ENCODE measurements around the gene VGLL4.
A peak's percentile ranks its signal among the peaks of the same experiment; 100 is the strongest.

VGLL4 gene

DNA sequence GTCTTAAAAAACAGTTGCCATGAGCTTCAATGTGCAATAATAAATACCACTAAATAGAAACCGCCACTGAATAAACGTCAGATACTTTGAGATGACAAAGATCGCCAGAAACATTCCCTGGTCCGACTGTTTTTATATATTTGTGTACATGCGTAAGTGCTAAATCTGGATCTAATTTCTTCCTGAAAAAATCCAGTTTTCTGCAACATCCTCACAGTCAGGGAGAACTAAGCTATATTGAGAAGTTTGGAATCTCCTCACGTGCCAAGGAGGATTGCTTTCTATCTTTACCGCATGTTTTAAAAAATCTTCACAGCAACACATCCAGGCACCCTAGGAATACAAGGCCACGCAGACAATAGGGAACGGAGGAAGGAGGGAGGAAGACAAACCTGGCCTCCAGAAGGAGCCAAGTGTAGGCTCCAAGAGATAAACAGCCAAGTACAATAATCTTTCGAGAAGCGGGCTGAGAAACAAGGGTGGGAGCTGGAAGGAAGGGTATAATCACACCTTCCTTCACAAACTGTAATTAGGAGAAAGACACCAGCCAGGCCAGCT lies 5.7 kb downstream of the VGLL4 start:
- H3K9me3 ChIP-seq (ENCODE audit: control insufficient read depth in 1 of 2, low read length in 2 of 2): no peaks in the 10 kb centered on the region
- peak overlapping the region; percentile 91 for H3K27ac ChIP-seq (ENCODE audit: low read length)
- peak overlapping the region; percentile 44 to 45 for H3K4me3 ChIP-seq (ENCODE audit: low read depth in 1 of 2, low read length in 2 of 2)
- peaks cover 0 to 21% of the 10 kb centered on the region in 2 donors for H3K36me3 ChIP-seq (ENCODE audit: control insufficient read depth in 1 of 2, insufficient read depth in 2 of 2, low read length in 2 of 2)
- H3K4me1 ChIP-seq (ENCODE audit: control insufficient read depth in 1 of 2, insufficient read depth in 2 of 2, low read length in 2 of 2): peaks cover 39 to 72% of the 10 kb centered on the region in 2 donors
- no peaks in the 10 kb centered on the region for H3K27me3 ChIP-seq (ENCODE audit: low read depth, low read length)

- no peak overlapping the region for H3K4me3 ChIP-seq (ENCODE audit: low read depth in 1 of 2, low read length in 2 of 2)
- no peak overlapping the region for H3K27ac ChIP-seq (ENCODE audit: low read length)
- no peaks in the 10 kb centered on the region for H3K9me3 ChIP-seq (ENCODE audit: control insufficient read depth in 1 of 2, low read length in 2 of 2)
- no peaks in the 10 kb centered on the region for H3K27me3 ChIP-seq (ENCODE audit: low read depth, low read length)
- peaks cover 45 to 85% of the 10 kb centered on the region in 2 donors for H3K4me1 ChIP-seq (ENCODE audit: control insufficient read depth in 1 of 2, insufficient read depth in 2 of 2, low read length in 2 of 2)
- H3K36me3 ChIP-seq (ENCODE audit: control insufficient read depth in 1 of 2, insufficient read depth in 2 of 2, low read length in 2 of 2): peaks cover 0 to 8% of the 10 kb centered on the region in 2 donors
These were observed 7.3 kb downstream of the VGLL4 start for GRCh38 chr3:11636394-11636770.

GRCh38 chr3:11635680-11636393 lies 7.9 kb downstream of the VGLL4 start:
- Histone ChIP-seq H3K9me3 (ENCODE audit: control insufficient read depth in 1 of 2, low read length in 2 of 2) (no peaks in the 10 kb centered on the region), H3K4me3 (ENCODE audit: low read depth in 1 of 2, low read length in 2 of 2) (no peak overlapping the region), H3K36me3 (ENCODE audit: control insufficient read depth in 1 of 2, insufficient read depth in 2 of 2, low read length in 2 of 2) (peaks cover 0 to 6% of the 10 kb centered on the region in 2 donors), H3K27me3 (ENCODE audit: low read depth, low read length) (no peaks in the 10 kb centered on the region), H3K27ac (ENCODE audit: low read length) (peak overlapping the region; percentile 5), H3K4me1 (ENCODE audit: control insufficient read depth in 1 of 2, insufficient read depth in 2 of 2, low read length in 2 of 2) (peaks cover 45 to 89% of the 10 kb centered on the region in 2 donors)

DNA sequence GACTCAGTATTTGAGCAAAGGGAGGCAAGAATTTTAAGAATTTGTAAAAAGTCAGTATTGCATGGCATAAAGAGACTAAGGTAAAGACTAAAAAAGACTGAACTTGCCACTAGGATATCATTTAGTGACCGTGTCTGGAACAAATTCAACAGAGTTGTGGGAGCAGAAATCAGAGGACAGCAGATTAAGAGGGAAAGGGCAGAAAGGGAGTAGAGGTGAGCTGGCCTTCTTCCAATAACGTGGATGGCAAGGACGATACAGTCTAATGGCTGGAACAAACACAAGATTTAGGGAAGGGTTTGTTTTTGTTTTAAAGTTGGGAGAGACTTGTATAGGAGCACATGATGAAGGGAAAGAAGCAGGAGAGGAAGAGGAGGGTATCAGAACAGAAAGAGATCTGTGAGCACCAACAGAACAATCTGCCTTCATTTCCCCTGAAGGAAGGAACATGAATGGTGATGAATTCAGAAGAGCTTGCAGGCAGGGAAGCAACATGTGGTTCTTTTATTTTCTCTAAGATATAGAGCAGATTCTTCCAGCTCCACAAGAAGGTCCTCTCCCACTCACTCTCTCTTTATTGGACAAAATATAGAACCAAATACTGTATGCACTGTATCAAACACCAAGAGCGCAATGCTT lies 8.6 kb downstream of the VGLL4 start:
- Histone ChIP-seq H3K36me3 (ENCODE audit: control insufficient read depth in 1 of 2, insufficient read depth in 2 of 2, low read length in 2 of 2) (peaks cover 0 to 6% of the 10 kb centered on the region in 2 donors), H3K4me3 (ENCODE audit: low read depth in 1 of 2, low read length in 2 of 2) (no peak overlapping the region), H3K27ac (ENCODE audit: low read length) (peak overlapping the region; percentile 5), H3K9me3 (ENCODE audit: control insufficient read depth in 1 of 2, low read length in 2 of 2) (no peaks in the 10 kb centered on the region), H3K4me1 (ENCODE audit: control insufficient read depth in 1 of 2, insufficient read depth in 2 of 2, low read length in 2 of 2) (peaks cover 39 to 89% of the 10 kb centered on the region in 2 donors), H3K27me3 (ENCODE audit: low read depth, low read length) (no peaks in the 10 kb centered on the region)

- Histone ChIP-seq H3K4me1 (ENCODE audit: control insufficient read depth in 1 of 2, insufficient read depth in 2 of 2, low read length in 2 of 2) (peaks cover 36 to 87% of the 10 kb centered on the region in 2 donors), H3K36me3 (ENCODE audit: control insufficient read depth in 1 of 2, insufficient read depth in 2 of 2, low read length in 2 of 2) (peaks cover 0 to 6% of the 10 kb centered on the region in 2 donors), H3K27ac (ENCODE audit: low read length) (no peak overlapping the region), H3K27me3 (ENCODE audit: low read depth, low read length) (no peaks in the 10 kb centered on the region), H3K9me3 (ENCODE audit: control insufficient read depth in 1 of 2, low read length in 2 of 2) (no peaks in the 10 kb centered on the region), H3K4me3 (ENCODE audit: low read depth in 1 of 2, low read length in 2 of 2) (no peak overlapping the region)
These were observed 9.6 kb downstream of the VGLL4 start for GRCh38 chr3:11634081-11634635.

- H3K4me1 ChIP-seq (ENCODE audit: control insufficient read depth in 1 of 2, insufficient read depth in 2 of 2, low read length in 2 of 2): peaks cover 25 to 78% of the 10 kb centered on the region in 2 donors
- peak overlapping the region; percentile 28 for H3K27ac ChIP-seq (ENCODE audit: low read length)
- no peak overlapping the region for H3K4me3 ChIP-seq (ENCODE audit: low read depth in 1 of 2, low read length in 2 of 2)
- no peaks in the 10 kb centered on the region for H3K9me3 ChIP-seq (ENCODE audit: control insufficient read depth in 1 of 2, low read length in 2 of 2)
- H3K27me3 ChIP-seq (ENCODE audit: low read depth, low read length): no peaks in the 10 kb centered on the region
- H3K36me3 ChIP-seq (ENCODE audit: control insufficient read depth in 1 of 2, insufficient read depth in 2 of 2, low read length in 2 of 2): peaks cover 0 to under 1% of the 10 kb centered on the region in 2 donors
These were observed 10.7 kb downstream of the VGLL4 start for GRCh38 chr3:11632966-11633365.

- Histone ChIP-seq H3K27ac (ENCODE audit: low read length) (peak overlapping the region; percentile 28), H3K4me1 (ENCODE audit: control insufficient read depth in 1 of 2, insufficient read depth in 2 of 2, low read length in 2 of 2) (peaks cover 21 to 78% of the 10 kb centered on the region in 2 donors), H3K36me3 (ENCODE audit: control insufficient read depth in 1 of 2, insufficient read depth in 2 of 2, low read length in 2 of 2) (no peaks in the 10 kb centered on the region), H3K4me3 (ENCODE audit: low read depth in 1 of 2, low read length in 2 of 2) (no peak overlapping the region), H3K27me3 (ENCODE audit: low read depth, low read length) (no peaks in the 10 kb centered on the region), H3K9me3 (ENCODE audit: control insufficient read depth in 1 of 2, low read length in 2 of 2) (no peaks in the 10 kb centered on the region)
These were observed 11.2 kb downstream of the VGLL4 start for GRCh38 chr3:11632564-11632963.

GRCh38 chr3:11631820-11632219 lies 11.9 kb downstream of the VGLL4 start:
- H3K4me3 ChIP-seq (ENCODE audit: low read depth in 1 of 2, low read length in 2 of 2): no peak overlapping the region
- no peak overlapping the region for H3K27ac ChIP-seq (ENCODE audit: low read length)
- H3K27me3 ChIP-seq (ENCODE audit: low read depth, low read length): no peaks in the 10 kb centered on the region
- no peaks in the 10 kb centered on the region for H3K9me3 ChIP-seq (ENCODE audit: control insufficient read depth in 1 of 2, low read length in 2 of 2)
- no peaks in the 10 kb centered on the region for H3K36me3 ChIP-seq (ENCODE audit: control insufficient read depth in 1 of 2, insufficient read depth in 2 of 2, low read length in 2 of 2)
- H3K4me1 ChIP-seq (ENCODE audit: control insufficient read depth in 1 of 2, insufficient read depth in 2 of 2, low read length in 2 of 2): peaks cover 20 to 72% of the 10 kb centered on the region in 2 donors

DNA sequence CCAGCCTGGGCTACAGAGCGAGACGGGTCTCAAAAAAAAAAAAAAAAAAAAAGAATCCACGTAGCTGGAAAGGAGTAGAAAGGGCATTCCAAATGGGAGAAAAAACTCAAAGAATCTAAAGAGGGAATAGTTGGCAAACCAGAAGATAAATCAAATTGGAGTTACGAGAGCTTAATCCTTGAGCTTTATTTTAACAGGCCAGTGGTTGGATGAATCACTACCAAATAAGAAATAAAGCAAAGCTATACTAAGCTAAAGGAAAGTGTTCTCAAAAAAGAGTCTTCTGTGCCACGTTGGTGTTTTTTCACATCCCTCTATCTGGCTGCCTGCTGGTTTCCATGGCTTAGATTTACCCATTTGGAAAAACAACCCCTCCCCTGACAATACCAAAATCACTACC lies 14.0 kb downstream of the VGLL4 start:
- H3K27ac ChIP-seq (ENCODE audit: low read length): no peak overlapping the region
- H3K4me3 ChIP-seq (ENCODE audit: low read depth in 1 of 2, low read length in 2 of 2): no peak overlapping the region
- H3K4me1 ChIP-seq (ENCODE audit: control insufficient read depth in 1 of 2, insufficient read depth in 2 of 2, low read length in 2 of 2): peaks cover 21 to 62% of the 10 kb centered on the region in 2 donors

GRCh38 chr3:11627612-11628011 lies 16.1 kb downstream of the VGLL4 start:
- Histone ChIP-seq H3K4me1 (ENCODE audit: control insufficient read depth in 1 of 2, insufficient read depth in 2 of 2, low read length in 2 of 2) (peaks cover 18 to 49% of the 10 kb centered on the region in 2 donors), H3K4me3 (ENCODE audit: low read depth in 1 of 2, low read length in 2 of 2) (no peak overlapping the region), H3K36me3 (ENCODE audit: control insufficient read depth in 1 of 2, insufficient read depth in 2 of 2, low read length in 2 of 2) (no peaks in the 10 kb centered on the region), H3K27ac (ENCODE audit: low read length) (no peak overlapping the region), H3K27me3 (ENCODE audit: low read depth, low read length) (no peaks in the 10 kb centered on the region), H3K9me3 (ENCODE audit: control insufficient read depth in 1 of 2, low read length in 2 of 2) (no peaks in the 10 kb centered on the region)

More for the DNA sequence above, 14.0 kb downstream of the VGLL4 start:
- H3K36me3 ChIP-seq (ENCODE audit: control insufficient read depth in 1 of 2, insufficient read depth in 2 of 2, low read length in 2 of 2): no peaks in the 10 kb centered on the region
- no peaks in the 10 kb centered on the region for H3K9me3 ChIP-seq (ENCODE audit: control insufficient read depth in 1 of 2, low read length in 2 of 2)
- no peaks in the 10 kb centered on the region for H3K27me3 ChIP-seq (ENCODE audit: low read depth, low read length)

DNA sequence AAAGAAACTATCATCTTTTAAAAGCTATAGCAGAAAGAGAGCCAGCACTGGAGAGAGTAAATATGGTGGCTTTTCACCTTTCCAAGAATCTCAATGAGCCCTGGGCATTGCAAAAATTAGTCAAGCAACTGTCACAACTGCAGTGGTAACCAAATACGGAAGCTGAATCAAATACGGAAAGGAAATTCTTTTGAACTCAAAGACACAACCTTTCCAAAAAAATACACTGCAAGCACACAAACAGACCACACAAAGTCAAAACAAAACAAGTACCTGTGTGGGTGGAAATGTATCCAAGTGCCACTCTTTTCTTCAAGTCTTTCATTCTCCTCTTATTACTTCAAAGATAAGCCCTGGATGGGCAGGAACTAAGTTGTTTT lies 17.6 kb downstream of the VGLL4 start:
- peaks cover 14 to 36% of the 10 kb centered on the region in 2 donors for H3K4me1 ChIP-seq (ENCODE audit: control insufficient read depth in 1 of 2, insufficient read depth in 2 of 2, low read length in 2 of 2)
- H3K27ac ChIP-seq (ENCODE audit: low read length): no peak overlapping the region
- H3K9me3 ChIP-seq (ENCODE audit: control insufficient read depth in 1 of 2, low read length in 2 of 2): no peaks in the 10 kb centered on the region
- no peaks in the 10 kb centered on the region for H3K27me3 ChIP-seq (ENCODE audit: low read depth, low read length)
- H3K4me3 ChIP-seq (ENCODE audit: low read depth in 1 of 2, low read length in 2 of 2): no peak overlapping the region
- H3K36me3 ChIP-seq (ENCODE audit: control insufficient read depth in 1 of 2, insufficient read depth in 2 of 2, low read length in 2 of 2): no peaks in the 10 kb centered on the region

Measured in muscle layer of duodenum (tissue), 2 donors.